Sciatic nerve (tissue), 2 donors: ENCODE results near the gene MACROD2. TPM values are rescaled to one million over a fixed set of nuclear protein-coding genes. Genes with fewer than 3 reads are reported as not detected.
"Not testable (repeated sequence)": the region's sequence is repeated elsewhere in the genome, so short reads cannot be mapped to it uniquely, and the experiment has no call there.

Experiments used
- ATAC-seq: fragments of 200-7000 bp; cut with Tn5 transposase; one replicate; pipeline ENCODE4 v1.9.1; 2020; ENCODE audit warnings: mild to moderate bottlenecking, moderate library complexity
- DNase-seq: peaks from one replicate; pipeline ENCODE4 v3.0.0-alpha.2; 2020; ENCODE audit warnings: low spot score
- intact Hi-C: fragments of 100-400 bp; cut with DNase I; formaldehyde crosslinking; loops from one replicate; pipeline ENCODE4 v1.14.2; 2022
- total RNA-seq: library from RNA; stranded (reverse); fragmentation: NEBNext Ultra II Directional; extraction: Animal tissue kit (Norgen Biotek cat#: 25700); gene quantifications from one replicate; pipeline ENCODE4 v1.2.1, GENCODE V29; 2021
- donor health status: DM: no; HTN: no; CAD: no.
- donor health status: DM: no; HTN: no; CAD: no.

Gene MACROD2
- total RNA-seq, 1 donor from 2014 or later: 13.8 TPM

DNA sequence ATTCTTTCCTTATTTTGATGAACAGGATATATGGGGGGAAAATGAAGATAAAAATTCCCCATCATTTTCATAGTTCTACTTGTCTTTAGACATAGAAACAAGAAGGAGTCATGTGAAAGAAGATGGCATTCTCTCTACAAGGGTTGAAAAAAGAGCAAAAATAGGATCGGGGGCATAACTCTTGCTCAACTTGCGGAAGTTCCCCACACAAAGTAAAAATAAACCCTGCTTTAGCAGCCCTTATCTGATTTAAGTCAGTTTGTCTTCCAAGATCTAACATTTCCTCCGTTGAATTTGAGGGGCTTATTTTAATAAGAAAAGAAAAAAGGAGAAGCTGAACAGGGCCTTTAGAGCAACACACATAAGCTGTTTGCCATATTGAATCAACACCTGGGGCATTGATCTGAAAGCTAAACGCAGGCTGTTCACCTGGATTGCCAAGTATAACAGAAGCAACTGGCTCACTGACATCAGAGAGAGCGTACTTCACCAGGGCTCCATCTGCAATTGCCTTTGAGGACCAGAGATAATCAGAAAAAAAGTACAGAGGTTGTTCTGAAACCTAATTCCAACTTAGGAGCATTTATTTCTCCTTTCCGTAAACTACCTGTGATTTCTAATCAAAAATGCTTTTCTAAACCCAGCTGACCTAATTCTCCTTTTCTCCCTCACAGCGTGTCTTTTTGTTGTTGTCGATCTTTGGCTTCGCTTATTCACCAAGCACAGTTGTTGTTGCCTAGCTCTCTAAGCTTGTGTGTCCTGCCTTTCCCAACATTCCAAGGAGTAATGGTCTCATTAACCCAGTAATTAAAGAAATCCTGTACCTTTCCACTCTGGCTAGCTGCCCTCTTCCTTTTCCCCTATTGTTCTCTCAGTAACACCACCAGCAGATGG, 2010.0 kb downstream of the MACROD2 start:
- DNase-seq (no peak), ATAC-seq (no peak)
- intact Hi-C loops: no loop called here

DNA sequence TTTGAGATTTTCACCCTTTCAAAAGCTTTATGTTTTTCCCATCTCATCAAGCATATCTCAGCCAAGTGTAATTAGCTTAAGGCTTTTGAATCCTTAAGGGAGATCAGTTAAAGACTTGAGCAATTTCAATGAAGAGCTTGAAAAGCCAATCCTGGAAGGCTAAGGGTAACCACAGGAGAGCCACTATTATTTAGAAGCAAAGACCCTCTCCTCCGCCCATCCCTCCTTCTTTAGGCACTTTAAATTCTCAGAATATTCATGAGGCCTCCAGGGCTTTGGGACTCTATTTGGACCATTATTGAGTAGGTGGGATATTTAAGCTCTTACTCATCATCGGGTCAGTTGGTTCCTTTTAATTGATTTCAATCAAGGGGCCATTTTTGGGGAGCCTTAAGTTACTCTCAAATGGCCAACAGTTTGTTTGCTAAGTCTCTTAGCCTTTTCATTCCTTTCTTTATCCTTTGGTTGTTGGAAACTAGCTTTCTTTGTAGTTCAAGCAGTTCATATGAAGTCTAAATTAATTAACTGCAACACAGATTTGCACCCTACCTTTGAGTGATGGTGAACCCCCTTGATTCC, 2010.7 kb downstream of the MACROD2 start:
- intact Hi-C loops: no loop called here
- ATAC-seq: no peak

DNA sequence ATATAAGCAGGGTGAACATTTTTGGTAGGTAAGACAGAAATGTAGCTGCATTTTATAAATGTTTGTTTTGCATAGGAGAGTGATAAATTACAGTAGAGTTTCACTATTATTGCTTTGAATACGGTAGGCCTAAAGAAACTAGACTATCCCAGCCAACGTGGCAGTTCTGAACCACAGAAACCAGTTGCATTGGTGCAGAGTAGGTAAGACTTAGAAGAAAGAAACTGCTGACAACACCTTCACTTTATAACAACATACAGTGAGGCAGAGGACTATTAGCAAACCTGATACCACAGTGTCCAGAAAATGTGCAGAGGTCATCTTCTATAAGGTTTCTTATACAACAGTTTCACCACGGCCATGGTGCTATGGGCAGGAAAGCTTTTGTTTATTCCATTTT, 2011.8 kb downstream of the MACROD2 start:
- no peak for ATAC-seq
- intact Hi-C loops: no loop called here

More for the DNA sequence above, 2010.7 kb downstream of the MACROD2 start:
- DNase-seq: no peak

DNA sequence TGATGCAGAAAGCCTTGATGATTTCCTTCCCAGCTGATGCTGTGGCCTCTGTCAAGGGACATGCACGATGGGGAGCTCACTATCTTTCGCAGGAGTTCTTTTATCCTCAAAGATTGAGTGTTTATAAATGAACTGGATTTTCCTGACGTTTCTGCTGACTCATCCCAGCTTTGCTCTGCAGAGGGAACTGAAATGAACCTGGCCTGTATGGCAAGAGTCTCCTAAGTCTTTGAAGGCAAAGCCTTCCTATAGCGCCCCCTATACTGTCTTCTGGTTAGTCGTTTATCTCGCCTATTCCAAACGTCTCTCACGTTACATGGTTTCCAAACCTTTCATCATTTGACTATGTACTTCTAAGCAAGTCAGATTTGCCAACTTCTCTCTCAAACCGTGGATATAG, 2012.6 kb downstream of the MACROD2 start:
- no peak for ATAC-seq
- intact Hi-C loops: no loop called here

More for the DNA sequence above, 2011.8 kb downstream of the MACROD2 start:
- DNase-seq: no peak

DNA sequence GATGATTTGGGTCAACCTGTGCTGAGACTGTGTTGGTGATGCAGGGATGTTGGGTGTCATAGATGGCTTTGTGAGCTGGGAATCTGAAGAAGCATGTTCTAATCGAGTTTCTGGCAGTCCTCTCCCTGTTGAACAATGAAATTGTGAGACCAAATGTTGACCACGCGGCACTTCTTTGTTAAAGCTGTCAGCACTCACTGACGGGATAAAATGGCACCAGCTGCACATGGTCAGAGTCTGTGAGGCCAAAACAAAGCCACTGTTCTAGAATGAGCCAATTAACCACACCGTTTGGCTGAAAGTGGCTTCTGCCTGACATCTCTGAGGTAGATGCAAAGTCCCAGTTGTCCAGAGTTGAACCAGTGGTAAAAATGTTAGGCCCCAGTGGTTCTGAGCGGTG, 2015.7 kb downstream of the MACROD2 start:
- DNase-seq (no peak), ATAC-seq (no peak)
- intact Hi-C loops: no loop called here

More for the DNA sequence above, 2012.6 kb downstream of the MACROD2 start:
- DNase-seq: no peak

DNA sequence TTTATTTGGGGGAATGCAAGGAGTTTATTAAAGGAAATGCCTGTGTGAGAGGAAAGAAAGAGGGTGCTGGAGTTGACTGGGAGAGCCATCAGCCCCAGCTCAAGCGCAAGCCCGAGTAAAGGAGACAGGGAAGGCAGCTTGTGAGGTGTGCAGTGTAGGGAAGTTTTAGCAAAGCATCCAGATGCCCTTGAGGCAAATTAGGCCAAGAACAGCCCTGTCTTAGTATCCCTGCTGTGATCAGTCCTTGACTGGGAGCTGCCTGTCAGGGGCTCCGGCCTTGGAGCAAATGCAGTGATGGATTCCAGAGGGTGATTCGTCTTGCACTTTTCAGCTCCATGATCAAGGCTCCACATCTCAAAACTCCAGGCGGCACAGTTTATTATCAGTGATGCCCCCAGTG, 2016.2 kb downstream of the MACROD2 start:
- ATAC-seq (no peak), DNase-seq (no peak)
- intact Hi-C loops: no loop called here

DNA sequence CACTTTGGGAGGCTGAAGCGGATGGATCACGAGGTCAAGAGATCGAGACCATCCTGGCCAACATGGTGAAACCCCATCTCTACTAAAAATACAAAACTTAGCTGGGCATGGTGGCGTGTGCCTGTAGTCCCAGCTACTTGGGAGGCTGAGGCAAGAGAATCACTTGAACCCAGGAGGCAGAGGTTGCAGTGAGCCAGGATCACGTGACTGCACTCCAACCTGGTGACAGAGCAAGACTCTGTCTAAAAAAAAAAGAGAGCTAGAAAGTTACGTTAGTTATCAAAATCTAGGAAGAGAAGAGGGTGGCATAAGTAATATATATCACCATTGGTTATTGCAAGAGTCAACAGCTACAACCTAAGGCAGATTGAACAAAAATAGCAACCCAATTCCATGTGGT, 2017.6 kb downstream of the MACROD2 start:
- ATAC-seq, intact Hi-C loops, DNase-seq: not testable (repeated sequence)

DNA sequence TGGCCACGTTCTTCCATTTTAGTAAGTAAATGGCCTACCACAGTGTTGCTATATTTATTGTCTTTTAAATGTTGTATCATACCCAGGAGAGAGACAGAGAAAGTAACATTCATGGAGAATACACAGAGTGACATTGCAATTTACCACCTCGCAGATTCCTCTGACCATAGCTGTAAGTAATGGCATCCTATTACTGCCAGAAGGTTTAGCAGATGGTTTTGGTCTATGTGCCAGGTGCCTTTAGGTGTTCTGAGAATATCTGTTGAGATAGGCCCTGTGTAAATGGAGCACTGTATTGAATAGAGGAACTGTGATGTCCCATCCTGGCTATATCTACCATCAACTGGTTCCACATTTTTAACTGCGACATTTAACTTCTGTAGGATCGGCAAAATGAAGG, 2018.3 kb downstream of the MACROD2 start:
- intact Hi-C loops: no loop called here
- ATAC-seq: no peak

DNA sequence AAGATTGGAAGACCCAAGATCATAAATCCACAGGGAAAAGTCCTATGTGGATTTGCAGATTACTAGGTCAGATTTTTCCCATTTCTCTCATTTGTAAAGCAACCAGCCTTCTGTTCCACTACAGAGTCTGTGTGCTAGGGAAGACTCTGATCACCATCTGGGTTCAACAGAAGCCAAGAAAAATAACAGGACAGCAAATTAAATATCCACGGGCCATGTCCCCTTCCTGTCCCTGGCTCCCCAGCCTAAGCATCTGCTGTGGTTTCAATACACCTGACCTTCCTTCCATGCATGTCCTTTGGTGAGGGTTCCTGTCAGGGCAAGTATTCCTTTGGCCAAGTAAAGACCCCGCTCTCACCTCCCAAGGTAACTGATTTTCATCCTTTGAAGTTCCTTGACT, 2019.1 kb downstream of the MACROD2 start:
- peak; percentile 75 for ATAC-seq
- DNase-seq: no peak
- intact Hi-C loops: no loop called here

More for the DNA sequence above, 2018.3 kb downstream of the MACROD2 start:
- DNase-seq: no peak

DNA sequence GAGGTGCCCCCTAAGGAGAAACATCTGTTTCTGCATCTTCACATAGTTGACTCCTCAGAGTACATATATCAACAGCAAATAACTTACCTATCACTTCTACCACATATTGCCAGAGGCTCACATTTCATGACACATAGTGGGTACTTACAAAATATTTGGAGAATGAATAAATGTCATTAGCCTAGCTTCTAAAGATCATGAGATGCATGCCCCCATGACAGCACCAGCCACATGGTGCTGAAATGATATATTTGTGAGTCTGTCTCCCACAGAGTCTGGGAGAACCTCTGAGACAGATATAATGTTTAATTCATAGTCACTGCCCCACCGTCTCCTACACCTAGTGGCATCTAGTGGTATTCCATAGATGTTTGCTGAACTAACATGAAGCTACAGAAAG, 2022.3 kb downstream of the MACROD2 start:
- intact Hi-C loops: no loop called here
- ATAC-seq (no peak), DNase-seq (no peak)

DNA sequence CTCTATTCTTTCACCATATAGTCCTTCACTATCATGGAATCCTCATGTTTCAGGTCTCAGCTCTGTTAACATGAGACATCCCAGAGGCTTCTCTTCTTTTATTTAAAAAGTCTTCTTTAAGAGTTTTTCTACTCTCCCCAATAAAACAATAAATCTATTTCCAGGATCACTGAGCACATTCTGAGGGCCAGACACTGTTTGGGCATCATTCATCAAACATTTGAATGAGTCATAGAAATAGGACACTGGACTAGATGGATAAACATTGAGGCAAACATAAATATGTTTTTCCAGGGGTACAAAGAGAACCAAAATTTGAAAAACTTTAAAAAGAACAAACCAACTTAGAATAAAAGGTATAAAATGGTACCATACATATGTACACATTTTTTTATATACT, 2023.6 kb downstream of the MACROD2 start:
- DNase-seq (no peak), ATAC-seq (no peak)
- intact Hi-C loops: no loop called here

DNA sequence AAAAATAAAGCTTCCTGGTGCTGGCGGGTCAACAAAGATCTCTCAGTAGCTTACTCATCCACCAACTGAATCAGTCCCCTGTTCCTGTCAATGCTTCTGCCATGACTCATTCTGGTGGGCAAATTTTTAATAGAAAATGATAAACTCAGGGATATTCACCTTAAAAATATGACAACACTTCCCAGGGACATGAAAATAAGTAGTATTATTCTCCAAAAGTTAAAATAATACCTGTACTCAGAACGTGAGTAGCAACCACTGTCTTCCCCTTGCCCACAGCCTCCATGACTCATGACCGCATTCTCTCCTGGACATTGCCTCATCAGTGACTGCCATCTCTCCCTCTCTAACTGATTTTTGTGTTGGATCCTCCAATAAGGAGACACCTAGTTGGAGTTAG, 2025.7 kb downstream of the MACROD2 start:
- intact Hi-C loops: no loop called here
- no peak for ATAC-seq
- no peak for DNase-seq

DNA sequence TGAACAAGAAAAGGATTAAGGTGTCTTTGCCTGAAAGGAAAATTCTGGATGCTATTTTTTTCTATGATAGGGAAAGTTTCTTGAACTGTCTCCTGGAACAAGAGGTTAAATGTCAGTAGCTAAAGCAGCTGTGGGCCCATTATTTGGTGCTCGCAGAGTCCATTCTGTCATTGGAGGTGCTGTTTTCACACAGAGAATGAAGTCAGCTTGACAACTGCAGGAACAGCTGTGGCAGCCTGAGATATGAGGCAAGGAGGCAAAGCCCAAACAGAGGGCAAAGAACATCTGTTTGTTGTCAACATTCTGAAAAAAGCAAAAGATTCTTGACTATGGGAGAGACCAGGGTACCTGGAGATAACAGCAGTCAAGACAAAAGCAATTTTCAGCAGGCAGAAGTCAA, 2029.8 kb downstream of the MACROD2 start:
- ATAC-seq: peak; percentile 59
- intact Hi-C loops: no loop called here
- no peak for DNase-seq

DNA sequence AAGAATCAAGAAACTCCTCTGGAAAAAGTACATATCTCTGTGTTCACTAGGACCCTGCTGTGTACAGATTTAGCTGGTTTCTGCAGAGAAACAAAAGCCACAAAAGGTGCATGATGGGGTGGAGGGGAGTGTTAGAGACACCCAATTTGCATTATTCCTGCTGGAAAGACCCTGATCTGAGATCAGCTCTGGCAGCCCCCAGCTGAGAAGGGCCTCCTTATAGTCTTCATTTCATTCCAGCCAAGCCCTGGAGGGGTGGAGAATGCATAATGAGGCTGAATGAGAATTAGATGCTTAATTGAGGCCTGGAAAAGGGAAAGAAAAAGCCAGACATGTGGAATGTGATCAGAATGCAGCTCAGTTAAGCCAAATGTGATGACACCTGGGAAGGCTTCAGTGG, 2032.4 kb downstream of the MACROD2 start:
- DNase-seq (no peak), ATAC-seq (no peak)
- intact Hi-C loops: no loop called here

DNA sequence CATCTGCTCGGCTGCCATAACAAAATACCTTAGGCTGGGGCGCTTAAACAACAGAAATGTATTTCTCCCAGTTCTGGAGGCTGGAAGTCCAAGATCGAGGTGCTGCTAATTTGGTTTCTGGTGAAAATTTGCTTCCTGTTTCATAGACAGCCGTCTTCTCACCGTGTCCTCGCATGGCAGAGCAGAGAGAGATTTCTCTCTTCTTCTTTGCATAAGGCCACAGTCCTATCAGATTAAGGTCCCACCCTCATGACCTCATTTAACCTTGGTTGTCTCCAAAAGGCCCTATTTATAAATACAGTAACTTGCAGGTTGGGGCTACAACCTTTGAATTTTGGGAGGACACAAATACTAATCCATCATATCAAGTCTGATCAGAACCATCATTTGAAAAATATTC, 2033.6 kb downstream of the MACROD2 start:
- intact Hi-C loops: no loop called here
- no peak for DNase-seq
- no peak for ATAC-seq

DNA sequence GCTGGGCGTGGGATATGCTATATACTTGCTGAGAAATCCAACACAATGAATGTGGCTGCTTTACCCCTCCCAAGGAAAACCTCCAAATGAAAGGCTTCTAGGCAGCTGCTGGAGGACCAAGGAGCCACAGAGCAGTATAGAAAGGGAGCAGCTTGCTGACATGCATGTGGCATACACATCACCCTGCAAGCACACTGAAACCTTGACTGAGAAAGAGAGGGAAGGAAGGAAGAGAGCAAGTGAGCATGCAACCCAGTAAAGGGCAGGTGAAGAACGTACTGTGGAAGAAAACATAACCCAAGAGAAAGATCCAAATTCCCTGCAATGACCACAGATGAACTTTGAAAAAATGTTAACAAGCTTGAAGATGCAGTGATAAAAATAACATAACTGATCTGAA, 2034.9 kb downstream of the MACROD2 start:
- DNase-seq (no peak), ATAC-seq (no peak)
- intact Hi-C loops: no loop called here

DNA sequence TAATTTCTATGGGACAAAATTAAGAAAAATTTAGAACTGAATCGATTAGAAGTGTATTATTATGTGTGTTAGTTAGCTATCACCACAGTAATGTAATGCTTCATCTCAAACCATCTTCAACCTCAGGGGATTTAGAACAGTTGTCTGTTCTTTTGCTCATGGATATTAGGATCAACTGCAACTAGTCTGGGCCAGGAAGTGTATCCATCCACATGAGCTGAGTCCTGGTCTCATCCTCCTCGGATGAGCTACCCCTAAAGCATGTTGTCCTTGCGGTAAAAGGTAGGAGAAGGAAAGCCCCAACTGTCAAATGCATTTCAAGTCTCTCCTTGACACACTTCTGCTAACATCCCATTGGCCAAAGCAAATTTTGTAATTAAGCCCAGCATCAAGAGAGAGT, 2040.3 kb downstream of the MACROD2 start:
- DNase-seq: no peak
- no peak for ATAC-seq
- intact Hi-C loops: no loop called here

DNA sequence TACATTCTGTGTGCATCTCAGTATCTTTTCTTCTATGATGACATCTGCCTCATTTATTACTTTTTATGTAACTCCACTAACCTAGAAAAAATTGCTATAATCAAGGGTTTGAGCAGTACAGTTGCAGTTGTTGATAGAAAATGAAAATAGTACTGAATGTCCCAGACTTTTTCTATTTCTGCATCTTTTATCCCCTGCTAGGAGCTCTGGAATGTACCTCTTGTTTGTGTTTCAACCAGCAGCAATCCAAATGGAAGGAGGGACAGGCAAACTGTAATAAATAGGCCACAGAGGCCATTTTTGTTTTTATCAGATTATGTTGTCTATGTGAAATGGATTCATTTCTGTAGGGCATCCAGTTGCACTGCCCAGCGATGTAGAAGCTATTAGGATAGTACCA, 2041.0 kb downstream of the MACROD2 start:
- ATAC-seq (no peak), DNase-seq (no peak)
- intact Hi-C loops: no loop called here

DNA sequence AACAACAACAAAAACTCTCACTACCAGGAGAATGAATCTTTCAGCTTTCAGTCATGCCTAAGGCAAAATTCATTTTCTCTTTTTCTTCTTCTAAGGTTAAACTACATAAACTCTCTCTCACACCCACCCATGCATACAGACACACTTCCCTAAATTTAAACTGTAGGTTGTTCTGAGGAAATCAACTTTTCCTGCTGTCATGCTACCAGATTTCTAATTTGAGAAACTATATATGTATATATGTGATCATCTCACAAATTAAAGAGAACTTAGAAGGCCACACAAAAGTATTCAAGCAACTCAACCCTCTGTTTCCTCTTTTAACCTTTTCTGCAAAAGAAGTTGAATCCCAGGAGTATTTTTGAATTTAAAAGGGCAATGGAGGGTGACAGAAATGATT, 2045.4 kb downstream of the MACROD2 start:
- ATAC-seq (no peak), DNase-seq (no peak)
- intact Hi-C loops: no loop called here

DNA sequence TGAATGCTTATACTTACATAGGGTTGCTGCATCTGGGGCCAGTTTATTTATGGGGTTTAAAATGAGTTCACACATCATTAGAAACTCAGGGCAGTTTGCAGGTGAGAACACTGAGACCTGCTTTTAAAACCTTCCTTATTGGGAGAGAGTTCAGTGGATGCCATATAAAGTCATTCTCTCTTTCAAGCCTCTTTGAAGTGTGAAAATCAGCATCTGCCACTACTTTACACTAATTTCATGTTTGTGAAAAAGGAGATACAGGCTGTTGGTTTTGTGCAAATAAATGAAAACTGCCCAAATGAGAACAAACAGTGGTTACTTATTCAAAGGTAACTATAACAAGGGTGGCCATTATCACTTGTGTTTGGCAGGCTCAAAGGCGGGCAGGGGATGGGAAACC, 2047.4 kb downstream of the MACROD2 start:
- intact Hi-C loops: no loop called here
- DNase-seq (no peak), ATAC-seq (no peak)

DNA sequence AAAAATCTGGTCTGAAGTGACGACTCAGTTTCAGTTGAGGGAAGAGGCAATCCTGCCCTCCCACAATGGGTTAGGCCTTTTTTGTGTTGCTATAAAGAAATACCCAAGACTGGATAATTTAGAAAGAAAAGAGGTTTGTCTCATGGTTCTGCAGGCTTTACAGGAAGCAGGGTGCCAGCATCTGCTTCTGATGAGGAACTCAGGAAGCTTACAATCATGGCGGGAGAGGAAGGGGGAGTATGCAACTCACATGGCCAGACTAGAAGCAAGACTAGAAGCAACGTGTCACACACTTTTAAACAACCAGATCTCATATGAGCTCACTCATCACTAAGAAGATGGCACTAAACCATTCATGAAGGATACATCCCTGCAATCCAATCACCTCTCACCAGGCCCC, 2048.6 kb downstream of the MACROD2 start:
- DNase-seq (no peak), ATAC-seq (no peak)
- intact Hi-C loops: no loop called here
